MM.1S (cell line): ENCODE results near the gene SPDEF.

ENCODE experiments used
- EZH2 ChIP-seq: fragments of 300-600 bp; sonication (generic); optimal IDR thresholded peaks from 2 replicates; pipeline ENCODE3; 2017; ENCODE audit warnings: low read depth, mild to moderate bottlenecking, antibody characterized with exemption, low read length, mixed read lengths
- EZH2phosphoT487 ChIP-seq: fragments of 300-600 bp; sonication (generic); IDR thresholded peaks from 2 replicates; pipeline ENCODE4 v1.6.1; 2018; ENCODE audit warnings: antibody characterized with exemption, low read length
- TF ChIP-seq, protein P1 (sequence below): fragments of 300-600 bp; sonication (generic); IDR thresholded peaks from 2 replicates; pipeline ENCODE4 v1.5.1; 2016; ENCODE audit warnings: antibody characterized with exemption, low read length, mixed read lengths

- TF ChIP-seq, protein P1, sequence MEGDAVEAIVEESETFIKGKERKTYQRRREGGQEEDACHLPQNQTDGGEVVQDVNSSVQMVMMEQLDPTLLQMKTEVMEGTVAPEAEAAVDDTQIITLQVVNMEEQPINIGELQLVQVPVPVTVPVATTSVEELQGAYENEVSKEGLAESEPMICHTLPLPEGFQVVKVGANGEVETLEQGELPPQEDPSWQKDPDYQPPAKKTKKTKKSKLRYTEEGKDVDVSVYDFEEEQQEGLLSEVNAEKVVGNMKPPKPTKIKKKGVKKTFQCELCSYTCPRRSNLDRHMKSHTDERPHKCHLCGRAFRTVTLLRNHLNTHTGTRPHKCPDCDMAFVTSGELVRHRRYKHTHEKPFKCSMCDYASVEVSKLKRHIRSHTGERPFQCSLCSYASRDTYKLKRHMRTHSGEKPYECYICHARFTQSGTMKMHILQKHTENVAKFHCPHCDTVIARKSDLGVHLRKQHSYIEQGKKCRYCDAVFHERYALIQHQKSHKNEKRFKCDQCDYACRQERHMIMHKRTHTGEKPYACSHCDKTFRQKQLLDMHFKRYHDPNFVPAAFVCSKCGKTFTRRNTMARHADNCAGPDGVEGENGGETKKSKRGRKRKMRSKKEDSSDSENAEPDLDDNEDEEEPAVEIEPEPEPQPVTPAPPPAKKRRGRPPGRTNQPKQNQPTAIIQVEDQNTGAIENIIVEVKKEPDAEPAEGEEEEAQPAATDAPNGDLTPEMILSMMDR: no peak
- TF ChIP-seq EZH2: no peak
- no peak for TF ChIP-seq EZH2phosphoT487
Measured at GRCh38 chr6:34536959-34537848, 18.9 kb downstream of the SPDEF start.
